NCI-H1694 (cell line): Measurements from ENCODE around the gene MLXIP.

Experiments used
- DNase-seq: peaks from one replicate; lab custom pipeline; 2025; lab: John Stamatoyannopoulos, UW

Gene MLXIP

GRCh38 chr12:122187466-122187865, 108.9 kb downstream of the MLXIP start:
- DNase-seq, result no peak

GRCh38 chr12:122189626-122190475, 111.3 kb downstream of the MLXIP start:
- no peak for DNase-seq

- DNase-seq, result peak; percentile 47
These were observed 112.5 kb downstream of the MLXIP start for GRCh38 chr12:122190842-122191668.

GRCh38 chr12:122192441-122192840, 113.9 kb downstream of the MLXIP start:
- no peak for DNase-seq

- DNase-seq, result no peak
These were observed 116.2 kb downstream of the MLXIP start for GRCh38 chr12:122194804-122195203.

GRCh38 chr12:122195405-122195804, 116.8 kb downstream of the MLXIP start:
- no peak for DNase-seq
